ENCODE results near the gene GRHL1. TPM values are rescaled to one million over a fixed set of nuclear protein-coding genes. Genes with fewer than 3 reads are reported as not detected.

The GRHL1 gene
- total and polyA plus RNA-seq, 2 donors (not counting 3 experiments of a cell fraction or from before 2014, with no cell fraction given) = 0.37 to 1.1 TPM

GRCh38 chr2:9918275-9918674 lies 33.2 kb upstream of the GRHL1 start:
- no TSS peak for BruUV-seq (replicated peaks)
- H3K4me2 ChIP-seq (ENCODE audit: insufficient read depth, low read length) = no peak overlapping the region
- dilution Hi-C loops (cut with MboI; ENCODE audit: extremely low pct_ligation_motif_present, low sequenced_read_pairs) (no loop called here), intact Hi-C loops (cut with micrococcal nuclease) (loop anchor here (5.0 kb wide), 1 partner anchor 106 kb away; no protein-coding TSS in a partner anchor)
- H3K9me3 ChIP-seq (replicated peaks; ENCODE audit: control insufficient read depth, insufficient read depth, low read length) = no peaks in the 10 kb centered on the region
- ChIA-PET CTCF (interaction anchor here (0.7 to 1.2 kb wide), 7 partner anchors 22 to 130 kb away, joined by 3 to 6 read pairs (median 3); partner anchors contain the start of gene TAF1B), POLR2A (no interaction called here)
- H3K9ac ChIP-seq (replicated peaks; ENCODE audit: extremely low read depth, insufficient read depth, low read length) = no peak overlapping the region
- TF ChIP-seq CTCF (IDR thresholded peaks at IDR 0.05; ENCODE audit: extremely low read depth in 1 of 2, insufficient read depth in 1 of 2, low read depth in 1 of 2, low read length in 2 of 2) (no peak), MYC (IDR thresholded peaks at IDR 0.05; ENCODE audit: low read depth, low read length) (no peak), POLR2A (IDR thresholded peaks at IDR 0.05; ENCODE audit: low read depth, low read length) (no peak), MAX (IDR thresholded peaks at IDR 0.05; ENCODE audit: insufficient read depth, insufficient read length) (no peak), GATA2 (IDR thresholded peaks at IDR 0.05; ENCODE audit: insufficient read depth, insufficient read length, low read depth, low read length) (no peak), FOS (IDR thresholded peaks at IDR 0.05; ENCODE audit: borderline replicate concordance, insufficient read depth, low read length) (peak; percentile 18)
- peak overlapping the region; percentile 13 for H3K27ac ChIP-seq (ENCODE audit: insufficient read depth, low read depth, low read length)
- peak; percentile 60 for DNase-seq (ENCODE audit: low read depth, low spot score)
- peaks cover 0 to 2% of the 10 kb centered on the region in 2 experiments for H3K36me3 ChIP-seq (ENCODE audit: control insufficient read depth in 2 of 2, extremely low read depth in 1 of 2, insufficient read depth in 2 of 2, low read length in 2 of 2)
- H3K79me2 ChIP-seq (ENCODE audit: control insufficient read depth, insufficient read depth, low read length) = no peaks in the 10 kb centered on the region
- H2AFZ ChIP-seq (ENCODE audit: low read depth, low read length) = no peak overlapping the region
- H3K4me3 ChIP-seq (replicated peaks in 1 of 3; ENCODE audit: insufficient read depth in 1 of 3, low read depth in 1 of 3, low read length in 3 of 3) = no peak overlapping the region
- H3K9me1 ChIP-seq (replicated peaks; ENCODE audit: control insufficient read depth, extremely low read depth, insufficient read depth, low read length) = no peaks in the 10 kb centered on the region
- no peaks in the 10 kb centered on the region for H4K20me1 ChIP-seq (replicated peaks; ENCODE audit: control insufficient read depth, extremely low read depth, insufficient read depth, low read length)
- peaks cover 6% of the 10 kb centered on the region for H3K4me1 ChIP-seq (ENCODE audit: control insufficient read depth, extremely low read depth, insufficient read depth, low read length)
- FAIRE-seq = no peak
- no peaks in the 10 kb centered on the region for H3K27me3 ChIP-seq (ENCODE audit: control insufficient read depth in 2 of 2, insufficient read depth in 2 of 2, low read length in 2 of 2)

All from endothelial cell of umbilical vein (primary cell).